Hepatocyte (in vitro differentiated cells): Measurements from ENCODE around the gene GOPC. TPM values are rescaled to one million over a fixed set of nuclear protein-coding genes. Genes with fewer than 3 reads are reported as not detected.

Source experiments
- DNase-seq: peaks from one replicate; pipeline ENCODE4 v3.0.0-alpha.2; 2016; ENCODE audit warnings: low spot score
- H2AFZ ChIP-seq: fragments of 200-600 bp; sonication (generic); 2 replicates; pipeline ENCODE4 v1.6.0; 2016; ENCODE audit warnings: antibody characterized with exemption, mild to moderate bottlenecking
- H3K27ac ChIP-seq: fragments of 200-600 bp; sonication (generic); 2 replicates; pipeline ENCODE4 v1.5.1; 2016; ENCODE audit warnings: mild to moderate bottlenecking
- H3K27me3 ChIP-seq: fragments of 200-600 bp; sonication (generic); 2 replicates; pipeline ENCODE4 v1.6.1; 2016
- H3K36me3 ChIP-seq: fragments of 200-600 bp; sonication (generic); replicated peaks from 2 replicates; pipeline ENCODE4 v1.5.1; 2016; ENCODE audit warnings: low read depth; ENCODE audit not compliant: insufficient read depth
- H3K4me1 ChIP-seq: fragments of 200-600 bp; sonication (generic); 2 replicates; pipeline ENCODE4 v1.5.1; 2016; ENCODE audit warnings: mild to moderate bottlenecking, moderate library complexity; ENCODE audit not compliant: insufficient read depth
- H3K4me2 ChIP-seq: fragments of 200-600 bp; sonication (generic); 2 replicates; pipeline ENCODE4 v1.6.0; 2016
- H3K4me3 ChIP-seq: fragments of 200-600 bp; sonication (generic); 2 replicates; pipeline ENCODE4 v1.5.1; 2016; ENCODE audit warnings: mild to moderate bottlenecking
- H3K79me2 ChIP-seq: fragments of 200-600 bp; sonication (generic); 2 replicates; pipeline ENCODE4 v1.6.0; 2017; ENCODE audit warnings: mild to moderate bottlenecking
- H3K9me2 ChIP-seq: fragments of 200-600 bp; sonication (generic); replicated peaks from 2 replicates; pipeline ENCODE4 v1.6.0; 2017; ENCODE audit warnings: mild to moderate bottlenecking; ENCODE audit not compliant: insufficient read depth
- H3K9me3 ChIP-seq: fragments of 200-600 bp; sonication (generic); 2 replicates; pipeline ENCODE4 v1.5.1; 2016; ENCODE audit warnings: low read depth, mild to moderate bottlenecking
- H4K20me1 ChIP-seq: fragments of 200-600 bp; sonication (generic); 2 replicates; pipeline ENCODE4 v1.6.0; 2016; ENCODE audit warnings: mild to moderate bottlenecking; ENCODE audit not compliant: insufficient read depth, poor library complexity, severe bottlenecking
- CTCF ChIP-seq: fragments of 200-600 bp; sonication (generic); IDR thresholded peaks from 2 replicates; pipeline ENCODE4 v1.5.1; 2016; ENCODE audit warnings: antibody characterized with exemption, mild to moderate bottlenecking; ENCODE audit not compliant: poor library complexity
- EZH2 ChIP-seq: fragments of 200-600 bp; sonication (generic); IDR thresholded peaks from 2 replicates; pipeline ENCODE4 v1.6.1; 2016; ENCODE audit warnings: antibody characterized with exemption, mild to moderate bottlenecking, borderline replicate concordance
- EZH2phosphoT487 ChIP-seq: fragments of 200-600 bp; sonication (generic); IDR thresholded peaks from one replicate; pipeline ENCODE4 v1.6.1; 2018; ENCODE audit warnings: antibody characterized with exemption, mild to moderate bottlenecking, low read depth, moderate library complexity; ENCODE audit not compliant: unreplicated experiment, severe bottlenecking
- WGBS: methylation state at CpG from one replicate; pipeline ENCODE4 v1.1.6; 2016; ENCODE audit warnings: low lambda C conversion rate; ENCODE audit errors: missing lambda C conversion rate; 5-methylcytosine and 5-hydroxymethylcytosine counted together
- polyA plus RNA-seq: library from polyadenylated mRNA; unstranded; fragments of >200 nt; fragmentation: Nextera tagmentation; extraction: Ambion mirVana; gene quantifications from 2 replicates; pipeline ENCODE4 v1.2.1, GENCODE V29; 2016
- total RNA-seq: library from RNA; depleted of rRNA; stranded (reverse); fragments of >200 nt; gene quantifications from 2 replicates; pipeline ENCODE4 v1.2.3, GENCODE V29; 2014

Gene GOPC
- total and polyA plus RNA-seq, 2 experiments from 2014 or later: 19.7 to 40.8 TPM

DNA sequence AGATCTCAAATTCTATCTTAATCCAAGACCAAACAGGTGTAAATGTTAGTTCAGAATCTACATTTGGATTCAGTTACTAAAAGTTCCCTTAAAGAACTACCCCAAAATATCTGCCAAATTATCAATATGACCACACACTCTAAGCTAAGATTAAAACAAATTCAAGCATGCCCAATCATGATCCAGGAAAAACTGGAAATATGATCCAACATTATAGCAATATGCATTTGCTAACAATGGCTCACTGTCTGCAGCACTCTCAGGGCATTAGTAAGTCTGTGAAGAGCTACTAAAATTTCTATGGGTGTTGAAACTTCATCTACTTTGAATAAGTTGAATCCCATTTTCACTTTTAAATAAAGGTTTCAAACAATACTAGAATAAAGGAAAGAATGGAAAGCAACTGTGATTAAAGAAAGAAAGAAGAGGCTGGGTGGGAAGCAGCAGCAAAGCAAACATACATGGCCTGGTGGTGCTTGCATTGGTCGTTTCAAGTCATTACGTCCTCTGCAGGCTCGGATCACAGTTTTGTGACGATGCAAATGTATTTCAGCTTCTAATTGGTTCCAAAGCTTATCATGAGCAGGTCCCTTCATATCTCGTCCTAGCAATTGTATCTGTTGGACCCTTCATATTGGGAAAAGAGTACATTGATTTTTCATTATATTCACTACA lies 29.2 kb downstream of the GOPC start:
- Histone ChIP-seq H3K4me1 (no peaks in the 10 kb centered on the region), H3K4me2 (no peak overlapping the region), H4K20me1 (no peaks in the 10 kb centered on the region), H3K79me2 (peaks cover 7% of the 10 kb centered on the region), H3K4me3 (no peak overlapping the region), H3K36me3 (no peaks in the 10 kb centered on the region), H3K27me3 (no peaks in the 10 kb centered on the region), H3K27ac (no peak overlapping the region), H3K9me2 (no peaks in the 10 kb centered on the region), H3K9me3 (no peaks in the 10 kb centered on the region), H2AFZ (no peak overlapping the region)
- 91% methylated on average over 5 of the region's 5 CpGs for WGBS
- no peak for TF ChIP-seq EZH2phosphoT487
- no peak for TF ChIP-seq EZH2
- no peak for TF ChIP-seq CTCF
- DNase-seq: no peak

GRCh38 chr6:117568831-117569410 lies 33.4 kb downstream of the GOPC start:
- Histone ChIP-seq H2AFZ (no peak overlapping the region), H3K27ac (no peak overlapping the region), H3K36me3 (no peaks in the 10 kb centered on the region), H3K9me2 (no peaks in the 10 kb centered on the region), H3K27me3 (no peaks in the 10 kb centered on the region), H3K4me3 (no peak overlapping the region), H3K4me1 (no peaks in the 10 kb centered on the region), H3K9me3 (no peaks in the 10 kb centered on the region), H4K20me1 (no peaks in the 10 kb centered on the region), H3K4me2 (no peak overlapping the region), H3K79me2 (peaks cover 3% of the 10 kb centered on the region)
- no peak for DNase-seq
- TF ChIP-seq EZH2phosphoT487: no peak
- TF ChIP-seq CTCF: no peak
- TF ChIP-seq EZH2: no peak
- 0% methylated on average over 1 of the region's 1 CpG for WGBS

DNA sequence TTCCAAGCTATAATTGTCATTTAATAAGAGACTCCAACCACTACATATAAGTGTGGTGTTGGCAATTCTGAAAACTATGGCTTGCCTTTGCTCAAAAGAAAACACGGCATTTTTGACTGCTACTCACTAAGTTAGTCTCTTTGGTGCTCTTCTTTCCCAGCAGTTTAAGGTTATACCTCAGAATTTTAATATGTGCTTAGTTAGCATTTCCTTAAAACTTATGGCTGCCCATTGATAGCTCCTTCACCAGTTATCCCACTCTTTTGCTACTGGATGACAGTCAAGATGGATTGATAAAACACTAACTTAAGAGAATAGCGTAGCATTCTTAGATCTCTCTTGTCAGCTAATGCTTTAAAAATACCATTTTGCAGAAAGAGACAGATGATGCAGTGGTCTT lies 34.1 kb downstream of the GOPC start:
- Histone ChIP-seq H3K79me2 (no peaks in the 10 kb centered on the region), H4K20me1 (no peaks in the 10 kb centered on the region), H2AFZ (no peak overlapping the region), H3K9me3 (no peaks in the 10 kb centered on the region), H3K4me1 (no peaks in the 10 kb centered on the region), H3K36me3 (no peaks in the 10 kb centered on the region), H3K27me3 (no peaks in the 10 kb centered on the region), H3K9me2 (no peaks in the 10 kb centered on the region), H3K27ac (no peak overlapping the region), H3K4me2 (no peak overlapping the region), H3K4me3 (no peak overlapping the region)
- DNase-seq: no peak
- WGBS: 98% methylated on average over 2 of the region's 2 CpGs
- TF ChIP-seq EZH2: no peak
- TF ChIP-seq CTCF: no peak
- no peak for TF ChIP-seq EZH2phosphoT487
